Neural progenitor cell (in vitro differentiated cells): ENCODE measurements around the gene DDX24. TPM values are rescaled to one million over a fixed set of nuclear protein-coding genes. Genes with fewer than 3 reads are reported as not detected.
A peak's percentile ranks its signal among the peaks of the same experiment; 100 is the strongest.

Source experiments
- DNase-seq: peaks from one replicate; pipeline ENCODE4 v3.0.0-alpha.2; 2016; ENCODE audit warnings: low spot score
- H2AFZ ChIP-seq: fragments of 200-600 bp; sonication (generic); replicated peaks from 2 replicates; pipeline ENCODE4 v1.6.1; 2016; ENCODE audit warnings: antibody characterized with exemption
- H3F3A ChIP-seq: fragments of 200-600 bp; sonication (generic); 2 replicates; pipeline ENCODE4 v1.6.1; 2016; ENCODE audit warnings: antibody characterized with exemption, low read depth
- H3K27ac ChIP-seq: fragments of 200-600 bp; sonication (generic); 2 replicates; pipeline ENCODE4 v1.5.1; 2016; ENCODE audit warnings: mild to moderate bottlenecking
- H3K27me3 ChIP-seq: fragments of 200-600 bp; sonication (generic); 2 replicates; pipeline ENCODE4 v1.6.1; 2016; ENCODE audit warnings: mild to moderate bottlenecking, moderate library complexity
- H3K36me3 ChIP-seq: fragments of 200-600 bp; sonication (generic); 2 replicates; pipeline ENCODE4 v1.5.1; 2016
- H3K4me1 ChIP-seq: fragments of 200-600 bp; sonication (generic); 2 replicates; pipeline ENCODE4 v1.6.1; 2016; ENCODE audit warnings: mixed run types
- H3K4me2 ChIP-seq: fragments of 200-600 bp; sonication (generic); 2 replicates; pipeline ENCODE4 v1.6.1; 2016
- H3K4me3 ChIP-seq: fragments of 200-600 bp; sonication (generic); 2 replicates; pipeline ENCODE4 v1.5.1; 2016
- H3K79me2 ChIP-seq: fragments of 200-600 bp; sonication (generic); 2 replicates; pipeline ENCODE4 v1.6.1; 2016; ENCODE audit warnings: low read depth
- H3K9ac ChIP-seq: fragments of 200-600 bp; sonication (generic); 2 replicates; pipeline ENCODE4 v1.6.1; 2016
- H3K9me3 ChIP-seq: fragments of 200-600 bp; sonication (generic); 2 replicates; pipeline ENCODE4 v1.5.1; 2016; ENCODE audit warnings: low read depth
- H4K20me1 ChIP-seq: fragments of 200-600 bp; sonication (generic); 2 replicates; pipeline ENCODE4 v1.6.1; 2016; ENCODE audit warnings: low read depth
- H3K27ac Mint-ChIP-seq: 3 replicates; pipeline ENCODE4 v1.8.0; 2021; ENCODE audit warnings: mixed read lengths
- H3K27me3 Mint-ChIP-seq: 2 replicates; pipeline ENCODE4 v1.8.0; 2022; ENCODE audit warnings: low read depth, mild to moderate bottlenecking, inconsistent platforms, moderate library complexity, mixed read lengths; ENCODE audit not compliant: insufficient read depth
- H3K36me3 Mint-ChIP-seq: 3 replicates; pipeline ENCODE4 v1.8.0; 2021; ENCODE audit warnings: mixed read lengths
- H3K4me1 Mint-ChIP-seq: 3 replicates; pipeline ENCODE4 v1.8.0; 2021; ENCODE audit warnings: mixed read lengths
- H3K4me3 Mint-ChIP-seq: 3 replicates; pipeline ENCODE4 v1.8.0; 2021; ENCODE audit warnings: mild to moderate bottlenecking, moderate library complexity, mixed read lengths
- H3K9me3 Mint-ChIP-seq: 3 replicates; pipeline ENCODE4 v1.8.0; 2020; ENCODE audit warnings: mixed read lengths
- EZH2 ChIP-seq: fragments of 200-600 bp; sonication (generic); IDR thresholded peaks from 2 replicates; pipeline ENCODE4 v1.6.1; 2017; ENCODE audit warnings: antibody characterized with exemption, mild to moderate bottlenecking, moderate library complexity
- EZH2phosphoT487 ChIP-seq: fragments of 200-600 bp; sonication (generic); IDR thresholded peaks from 2 replicates; pipeline ENCODE4 v1.6.1; 2017; ENCODE audit warnings: antibody characterized with exemption
- total RNA-seq: library from RNA; depleted of rRNA; stranded (reverse); fragments of >200 nt; gene quantifications from 2 replicates; pipeline ENCODE4 v1.2.3, GENCODE V29; 2015; ENCODE audit warnings: low replicate concordance
- TF ChIP-seq, protein P1 (sequence below): fragments of 200-600 bp; sonication (generic); IDR thresholded peaks from 2 replicates; pipeline ENCODE4 v1.5.1; 2017; ENCODE audit warnings: antibody characterized with exemption, mild to moderate bottlenecking

Gene DDX24
- total RNA-seq, 1 donor from 2014 or later: 153 TPM

DNA sequence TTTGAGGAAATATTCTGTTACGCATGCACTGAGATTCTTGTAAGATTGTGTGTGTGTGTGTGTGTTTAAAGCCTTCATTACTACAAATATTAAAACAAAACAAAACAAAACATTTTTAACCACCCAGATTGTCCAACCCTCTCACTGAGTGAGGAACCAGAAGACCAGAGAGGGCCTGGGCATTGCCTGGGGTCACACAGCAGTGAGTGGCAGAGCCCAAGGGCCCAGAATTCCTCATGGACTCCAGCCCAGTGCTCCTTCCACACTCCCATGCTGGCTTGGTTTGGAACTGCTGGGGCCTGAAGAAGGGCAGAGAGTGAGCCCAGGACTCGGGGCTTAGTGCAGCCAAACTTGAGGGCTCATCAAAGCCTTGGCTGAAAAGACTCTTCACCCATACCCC, 56.5 kb downstream of the DDX24 start:
- peaks cover under 1% of the 10 kb centered on the region for H3K36me3 Mint-ChIP-seq
- H3K4me3 Mint-ChIP-seq: no peak overlapping the region
- Histone ChIP-seq H3K4me3 (no peak overlapping the region), H3K79me2 (peaks cover 2% of the 10 kb centered on the region), H3K27ac (no peak overlapping the region), H4K20me1 (no peaks in the 10 kb centered on the region), H3K36me3 (no peaks in the 10 kb centered on the region), H3K27me3 (no peaks in the 10 kb centered on the region), H3K9me3 (no peaks in the 10 kb centered on the region), H2AFZ (no peak overlapping the region), H3F3A (peaks cover 25% of the 10 kb centered on the region), H3K9ac (no peak overlapping the region), H3K4me1 (peaks cover 38% of the 10 kb centered on the region), H3K4me2 (no peak overlapping the region)
- H3K9me3 Mint-ChIP-seq: no peaks in the 10 kb centered on the region
- peaks cover 49% of the 10 kb centered on the region for H3K4me1 Mint-ChIP-seq
- peak overlapping the region; percentile 57 for H3K27ac Mint-ChIP-seq
- peaks cover 15% of the 10 kb centered on the region for H3K27me3 Mint-ChIP-seq
- no peak for TF ChIP-seq EZH2phosphoT487
- TF ChIP-seq EZH2: no peak
- TF ChIP-seq, protein P1, sequence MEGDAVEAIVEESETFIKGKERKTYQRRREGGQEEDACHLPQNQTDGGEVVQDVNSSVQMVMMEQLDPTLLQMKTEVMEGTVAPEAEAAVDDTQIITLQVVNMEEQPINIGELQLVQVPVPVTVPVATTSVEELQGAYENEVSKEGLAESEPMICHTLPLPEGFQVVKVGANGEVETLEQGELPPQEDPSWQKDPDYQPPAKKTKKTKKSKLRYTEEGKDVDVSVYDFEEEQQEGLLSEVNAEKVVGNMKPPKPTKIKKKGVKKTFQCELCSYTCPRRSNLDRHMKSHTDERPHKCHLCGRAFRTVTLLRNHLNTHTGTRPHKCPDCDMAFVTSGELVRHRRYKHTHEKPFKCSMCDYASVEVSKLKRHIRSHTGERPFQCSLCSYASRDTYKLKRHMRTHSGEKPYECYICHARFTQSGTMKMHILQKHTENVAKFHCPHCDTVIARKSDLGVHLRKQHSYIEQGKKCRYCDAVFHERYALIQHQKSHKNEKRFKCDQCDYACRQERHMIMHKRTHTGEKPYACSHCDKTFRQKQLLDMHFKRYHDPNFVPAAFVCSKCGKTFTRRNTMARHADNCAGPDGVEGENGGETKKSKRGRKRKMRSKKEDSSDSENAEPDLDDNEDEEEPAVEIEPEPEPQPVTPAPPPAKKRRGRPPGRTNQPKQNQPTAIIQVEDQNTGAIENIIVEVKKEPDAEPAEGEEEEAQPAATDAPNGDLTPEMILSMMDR: no peak
- DNase-seq: no peak

DNA sequence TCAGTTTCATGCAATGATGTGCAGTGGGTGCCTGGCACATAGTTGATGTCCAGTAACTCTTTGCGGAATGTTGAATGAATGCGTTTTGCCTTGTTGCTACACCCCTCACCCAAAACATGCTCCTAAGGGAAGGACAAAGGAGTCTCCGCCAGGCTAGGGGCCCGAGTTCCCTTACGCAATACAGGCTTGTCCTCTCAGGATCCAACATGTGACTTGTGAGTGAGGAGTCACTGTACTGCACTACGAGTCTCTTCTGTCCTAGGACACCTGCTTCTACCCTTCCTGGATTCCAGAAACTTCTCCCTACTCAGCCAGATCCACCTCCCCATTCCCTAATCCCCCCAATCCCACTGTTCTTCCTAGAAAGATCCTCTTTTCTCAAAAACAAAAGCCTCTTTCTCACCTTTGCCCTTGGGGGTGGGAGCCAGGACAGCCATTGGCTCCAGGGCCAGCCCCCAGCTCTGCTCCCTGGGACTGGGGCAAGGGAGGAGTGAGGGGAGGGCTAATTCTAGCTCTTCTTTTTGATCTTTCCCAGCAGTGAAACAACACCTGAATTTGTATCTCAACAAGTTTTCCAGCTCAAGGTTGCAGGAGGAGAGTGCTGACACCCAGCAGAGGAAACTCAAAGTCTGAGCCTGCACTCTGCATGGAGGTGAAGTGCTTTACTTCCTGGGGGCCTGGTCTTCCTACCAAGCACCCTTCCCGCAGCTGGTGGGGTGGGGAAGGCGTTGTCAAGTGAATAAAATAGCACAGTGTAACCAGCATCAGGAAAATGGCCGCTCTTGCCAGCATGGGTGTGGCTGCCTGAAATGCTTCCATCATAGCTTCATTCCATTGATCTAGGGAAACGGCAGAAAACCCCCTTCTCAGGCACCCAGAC, 58.2 kb downstream of the DDX24 start:
- Histone ChIP-seq H2AFZ (no peak overlapping the region), H3K27me3 (no peaks in the 10 kb centered on the region), H3K4me2 (peak overlapping the region; percentile 66), H3K27ac (peak overlapping the region; percentile 38), H3F3A (peaks cover 25% of the 10 kb centered on the region), H3K9ac (no peak overlapping the region), H3K9me3 (no peaks in the 10 kb centered on the region), H3K79me2 (no peaks in the 10 kb centered on the region), H3K4me1 (peaks cover 38% of the 10 kb centered on the region), H4K20me1 (no peaks in the 10 kb centered on the region), H3K36me3 (no peaks in the 10 kb centered on the region), H3K4me3 (no peak overlapping the region)
- Mint-ChIP-seq H3K27ac (peak overlapping the region; percentile 62), H3K9me3 (no peaks in the 10 kb centered on the region), H3K36me3 (no peaks in the 10 kb centered on the region), H3K4me3 (no peak overlapping the region), H3K4me1 (peaks cover 45% of the 10 kb centered on the region), H3K27me3 (peaks cover 14% of the 10 kb centered on the region)
- no peak for TF ChIP-seq EZH2phosphoT487
- TF ChIP-seq, protein P1: no peak
- no peak for TF ChIP-seq EZH2
- DNase-seq: peak; percentile 64

DNA sequence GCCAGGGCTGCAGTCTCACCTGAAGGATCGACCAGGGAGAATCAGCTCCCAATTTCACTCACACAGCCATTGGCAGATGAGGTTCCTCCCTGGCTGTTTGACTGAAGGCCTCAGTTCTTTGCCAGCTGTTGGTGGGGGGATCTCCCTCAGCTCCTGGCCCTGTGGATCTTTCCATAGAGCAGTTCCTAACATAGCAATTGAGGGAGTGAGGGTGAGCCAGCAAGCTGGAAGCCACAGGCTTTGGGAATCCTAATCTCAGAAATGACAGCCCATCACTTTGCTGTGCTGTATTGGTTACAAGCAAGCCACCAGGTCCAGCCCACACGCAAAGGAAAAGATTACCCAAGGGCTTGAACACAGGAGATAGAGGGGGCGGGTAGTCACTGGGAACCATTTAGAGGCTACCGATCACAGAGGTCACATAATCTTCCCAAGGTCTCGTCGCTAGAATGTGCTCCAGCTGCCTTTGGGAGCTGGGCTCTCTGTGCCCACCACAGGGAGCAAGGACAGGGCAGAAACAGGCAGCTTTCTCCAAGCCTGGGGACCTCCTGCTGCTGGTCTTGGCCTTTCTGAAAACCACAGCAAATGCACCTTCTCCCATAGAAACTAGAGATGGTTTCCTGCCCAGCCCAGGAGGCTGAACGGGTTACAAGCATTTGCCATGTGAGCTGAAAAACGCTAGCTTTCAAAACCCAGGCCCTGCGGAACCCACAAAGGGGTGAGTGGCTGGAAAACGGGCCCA, 59.4 kb downstream of the DDX24 start:
- Histone ChIP-seq H3K79me2 (no peaks in the 10 kb centered on the region), H3K9me3 (no peaks in the 10 kb centered on the region), H3K27me3 (no peaks in the 10 kb centered on the region), H3K9ac (no peak overlapping the region), H3K36me3 (no peaks in the 10 kb centered on the region), H3K4me1 (peaks cover 35% of the 10 kb centered on the region), H3K4me2 (peak overlapping the region; percentile 66), H3K4me3 (no peak overlapping the region), H4K20me1 (no peaks in the 10 kb centered on the region), H2AFZ (no peak overlapping the region), H3F3A (peaks cover 21% of the 10 kb centered on the region), H3K27ac (no peak overlapping the region)
- TF ChIP-seq, protein P1: no peak
- TF ChIP-seq EZH2phosphoT487 (no peak), EZH2 (no peak)
- H3K9me3 Mint-ChIP-seq: no peaks in the 10 kb centered on the region
- no peak overlapping the region for H3K4me3 Mint-ChIP-seq
- peaks cover 13% of the 10 kb centered on the region for H3K27me3 Mint-ChIP-seq
- no peak for DNase-seq
- peak overlapping the region; percentile 81 for H3K27ac Mint-ChIP-seq
- H3K36me3 Mint-ChIP-seq: no peaks in the 10 kb centered on the region
- H3K4me1 Mint-ChIP-seq: peaks cover 47% of the 10 kb centered on the region
